Gastrocnemius medialis (tissue), 4 donors: ENCODE data around the gene FAM89A. TPM values are rescaled to one million over a fixed set of nuclear protein-coding genes. Genes with fewer than 3 reads are reported as not detected.

Source experiments
- ATAC-seq, 2 donors: fragments of 150-250 bp; one replicate each; pipeline ENCODE4 v1.9.1; 2016
- DNase-seq, 2 donors: peaks; one replicate each; pipeline ENCODE4 v3.0.0-alpha.2; 2019
- H3K27ac ChIP-seq, 4 donors: fragments of 200-600 bp; sonication (generic); 1 replicate in 1 of 4; 2 replicates in 3 of 4; pipeline ENCODE4 v1.5.1; 2016 to 2018; ENCODE audit warnings: mild to moderate bottlenecking in 2 of 4, moderate library complexity in 1 of 4
- H3K27me3 ChIP-seq, 3 donors: fragments of 200-600 bp; sonication (generic) in 2 of 3; 1 replicate in 1 of 3; 2 replicates in 2 of 3; pipeline versions ENCODE4 v1.5.1 to v1.6.0; 2016 to 2019; ENCODE audit warnings: mild to moderate bottlenecking in 1 of 3, moderate library complexity in 1 of 3
- H3K36me3 ChIP-seq, 2 donors: fragments of 200-600 bp; sonication (generic) in 1 of 2; one replicate each; pipeline ENCODE4 v1.5.1; 2017 to 2018
- H3K4me1 ChIP-seq, 2 donors: fragments of 200-600 bp; sonication (generic) in 1 of 2; one replicate each; pipeline ENCODE4 v1.5.1; 2016 to 2017; ENCODE audit warnings: mild to moderate bottlenecking in 2 of 2
- H3K4me3 ChIP-seq, 4 donors: fragments of 200-600 bp; sonication (generic) in 3 of 4; 1 replicate in 1 of 4; 2 replicates in 3 of 4; pipeline ENCODE4 v1.5.1; 2016 to 2019; ENCODE audit warnings: mild to moderate bottlenecking in 2 of 4
- H3K9me3 ChIP-seq, 3 donors: fragments of 200-600 bp; sonication (generic) in 2 of 3; 1 replicate in 1 of 3; 2 replicates in 2 of 3; pipeline ENCODE4 v1.5.1; 2016 to 2019
- POLR2A ChIP-seq, 2 donors: fragments of 450-650 bp; IDR thresholded peaks; one replicate each; pipeline ENCODE4 v1.6.1; 2017; ENCODE audit warnings: antibody characterized with exemption in 2 of 2, mild to moderate bottlenecking in 2 of 2, moderate library complexity in 2 of 2
- in situ Hi-C, 4 donors: fragments of 200-750 bp; cut with MboI; loops; one replicate each; pipeline versions ENCODE4 v1.15.0 to v1.8.0; 2017; ENCODE audit warnings: low sequenced_read_pairs in 4 of 4
- intact Hi-C: fragments of 100-400 bp; cut with DNase I; formaldehyde crosslinking; loops from one replicate; pipeline ENCODE4 v1.15.1; 2023; ENCODE audit warnings: low total_unique reads
- total RNA-seq, 4 donors: library from RNA; depleted of rRNA; stranded (reverse); fragments of >200 nt; gene quantifications; one replicate each; pipeline versions ENCODE4 v1.1.0 to v1.2.3, GENCODE V29; 2016
- TF ChIP-seq, protein P1 (sequence below), 5 experiments: fragments of 450-650 bp in 3 of 5; fragments of 200-600 bp in 2 of 5; sonication (generic) in 2 of 5; IDR thresholded peaks in 4 of 5; conservative IDR thresholded peaks in 1 of 5; 1 replicate in 4 of 5; 2 replicates in 1 of 5; pipeline ENCODE4 v1.5.1; 2016 to 2019; ENCODE audit warnings: antibody characterized with exemption in 5 of 5, mild to moderate bottlenecking in 3 of 5, moderate library complexity in 3 of 5

Gene FAM89A
- total RNA-seq, 4 donors from 2014 or later, result 2.1 to 8.6 (median 5.3) TPM

GRCh38 chr1:230976360-230976759 lies 63.7 kb downstream of the FAM89A start:
- intact Hi-C loops (loop anchor here (5.0 kb wide), 1 partner anchor 179 kb away; no protein-coding TSS in a partner anchor), in situ Hi-C loops (loop anchor here in 2 of 4 donors (25.0 kb wide), 2 partner anchors 236 to 636 kb away; no protein-coding TSS in a partner anchor)
- Histone ChIP-seq H3K27ac (no peak overlapping the region), H3K27me3 (no peaks in the 10 kb centered on the region), H3K36me3 (no peaks in the 10 kb centered on the region), H3K4me3 (no peak overlapping the region), H3K4me1 (peaks cover 17 to 24% of the 10 kb centered on the region in 2 donors), H3K9me3 (no peaks in the 10 kb centered on the region)
- TF ChIP-seq POLR2A (IDR thresholded peaks at IDR 0.05), result no peak
- TF ChIP-seq, protein P1, sequence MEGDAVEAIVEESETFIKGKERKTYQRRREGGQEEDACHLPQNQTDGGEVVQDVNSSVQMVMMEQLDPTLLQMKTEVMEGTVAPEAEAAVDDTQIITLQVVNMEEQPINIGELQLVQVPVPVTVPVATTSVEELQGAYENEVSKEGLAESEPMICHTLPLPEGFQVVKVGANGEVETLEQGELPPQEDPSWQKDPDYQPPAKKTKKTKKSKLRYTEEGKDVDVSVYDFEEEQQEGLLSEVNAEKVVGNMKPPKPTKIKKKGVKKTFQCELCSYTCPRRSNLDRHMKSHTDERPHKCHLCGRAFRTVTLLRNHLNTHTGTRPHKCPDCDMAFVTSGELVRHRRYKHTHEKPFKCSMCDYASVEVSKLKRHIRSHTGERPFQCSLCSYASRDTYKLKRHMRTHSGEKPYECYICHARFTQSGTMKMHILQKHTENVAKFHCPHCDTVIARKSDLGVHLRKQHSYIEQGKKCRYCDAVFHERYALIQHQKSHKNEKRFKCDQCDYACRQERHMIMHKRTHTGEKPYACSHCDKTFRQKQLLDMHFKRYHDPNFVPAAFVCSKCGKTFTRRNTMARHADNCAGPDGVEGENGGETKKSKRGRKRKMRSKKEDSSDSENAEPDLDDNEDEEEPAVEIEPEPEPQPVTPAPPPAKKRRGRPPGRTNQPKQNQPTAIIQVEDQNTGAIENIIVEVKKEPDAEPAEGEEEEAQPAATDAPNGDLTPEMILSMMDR (IDR thresholded peaks at IDR 0.05 in 4 of 5, conservative IDR thresholded peaks at IDR 0.05 in 1 of 5), result no peak
- no peak for DNase-seq
- ATAC-seq, result no peak

DNA sequence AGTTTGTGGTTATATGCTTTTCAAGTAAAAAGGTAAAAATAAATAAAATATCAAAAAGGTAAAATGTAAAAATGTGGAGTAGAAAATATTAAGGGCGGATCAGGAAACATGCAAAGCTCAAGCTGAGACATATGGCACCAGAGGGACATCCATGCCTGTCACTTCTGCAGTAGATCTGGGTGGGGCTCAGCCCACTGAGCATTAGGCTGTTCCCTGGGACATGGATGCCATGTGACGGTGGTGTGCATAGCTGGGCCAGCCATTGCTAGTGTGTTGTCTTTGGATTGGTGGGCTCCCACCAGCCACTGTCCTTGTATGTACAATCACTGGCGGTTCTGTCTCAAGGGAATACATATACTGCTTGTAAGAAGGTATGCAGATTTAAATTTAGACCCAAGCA lies 64.4 kb downstream of the FAM89A start:
- TF ChIP-seq, protein P1 (IDR thresholded peaks at IDR 0.05 in 4 of 5, conservative IDR thresholded peaks at IDR 0.05 in 1 of 5), result no peak
- TF ChIP-seq POLR2A (IDR thresholded peaks at IDR 0.05), result no peak
- in situ Hi-C loops (loop anchor here in 2 of 4 donors (25.0 kb wide), 2 partner anchors 237 to 637 kb away; no protein-coding TSS in a partner anchor), intact Hi-C loops (loop anchor here (5.0 kb wide), 1 partner anchor 178 kb away; no protein-coding TSS in a partner anchor)
- Histone ChIP-seq H3K4me3 (no peak overlapping the region), H3K4me1 (peaks cover 17 to 22% of the 10 kb centered on the region in 2 donors), H3K27ac (no peak overlapping the region), H3K36me3 (no peaks in the 10 kb centered on the region), H3K27me3 (no peaks in the 10 kb centered on the region), H3K9me3 (no peaks in the 10 kb centered on the region)
- DNase-seq (no peak), ATAC-seq (no peak)

- TF ChIP-seq, protein P1 (IDR thresholded peaks at IDR 0.05 in 4 of 5, conservative IDR thresholded peaks at IDR 0.05 in 1 of 5), result no peak
- no peak for TF ChIP-seq POLR2A (IDR thresholded peaks at IDR 0.05)
- Histone ChIP-seq H3K4me3 (no peak overlapping the region), H3K27ac (no peak overlapping the region), H3K4me1 (peaks cover 7 to 8% of the 10 kb centered on the region in 2 donors), H3K9me3 (no peaks in the 10 kb centered on the region), H3K27me3 (no peaks in the 10 kb centered on the region), H3K36me3 (no peaks in the 10 kb centered on the region)
- in situ Hi-C loops (no loop called here), intact Hi-C loops (no loop called here)
- DNase-seq, result no peak
- no peak for ATAC-seq
Measured at GRCh38 chr1:230972855-230973271, 67.2 kb downstream of the FAM89A start.

GRCh38 chr1:230971771-230972170 lies 68.3 kb downstream of the FAM89A start:
- intact Hi-C loops, result no loop called here

More at GRCh38 chr1:230971771-230972170, 68.3 kb downstream of the FAM89A start:
- Histone ChIP-seq H3K36me3 (no peaks in the 10 kb centered on the region), H3K27ac (no peak overlapping the region), H3K27me3 (no peaks in the 10 kb centered on the region), H3K4me1 (no peaks in the 10 kb centered on the region), H3K4me3 (no peak overlapping the region), H3K9me3 (no peaks in the 10 kb centered on the region)
- DNase-seq, result no peak
- no peak for ATAC-seq
- in situ Hi-C loops, result no loop called here
- TF ChIP-seq, protein P1 (IDR thresholded peaks at IDR 0.05 in 4 of 5, conservative IDR thresholded peaks at IDR 0.05 in 1 of 5), result no peak
- no peak for TF ChIP-seq POLR2A (IDR thresholded peaks at IDR 0.05)
